ENCODE measurements around the gene MTRFR.

Gene MTRFR

DNA sequence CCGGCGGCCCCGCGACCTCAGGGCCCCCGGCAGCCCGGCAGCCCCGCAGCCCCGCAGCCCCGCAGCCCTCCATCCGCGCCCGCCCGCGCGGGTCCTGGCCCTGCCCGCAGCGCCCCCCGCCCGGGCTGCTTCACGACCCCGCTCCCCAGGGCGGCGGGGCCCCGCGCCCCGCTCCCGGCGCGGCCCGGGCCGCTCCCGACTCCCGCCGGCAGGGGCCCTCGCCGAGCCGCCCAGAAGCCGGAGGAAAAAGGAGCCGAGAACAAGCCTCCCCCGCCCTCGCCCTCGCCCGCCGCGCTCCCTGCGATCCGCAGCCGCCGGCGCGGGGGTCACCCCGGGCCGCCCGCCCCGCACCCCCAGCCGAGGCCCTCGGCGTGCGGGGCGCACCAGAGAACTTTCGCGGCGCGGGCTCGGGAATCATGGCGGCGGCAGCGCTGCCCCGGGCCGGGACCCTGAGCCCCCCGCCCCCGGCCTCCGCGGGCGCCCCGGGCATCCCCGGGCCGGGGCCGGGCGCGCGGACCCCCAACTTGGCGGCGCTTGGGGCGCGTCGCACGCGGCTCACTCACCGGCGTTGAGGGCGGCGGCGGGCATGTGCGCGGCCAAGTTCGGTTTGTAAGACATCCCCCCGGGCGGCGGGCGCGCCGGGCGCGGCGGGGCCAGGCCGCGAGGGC is 37.9 kb downstream of the MTRFR start:
- peak overlapping the region; percentile 78 for H3K4me3 ChIP-seq (ENCODE audit: control insufficient read depth, low read depth, low read length)
- no peak for DNase-seq (ENCODE audit: low read depth)
- TF ChIP-seq, protein P1, sequence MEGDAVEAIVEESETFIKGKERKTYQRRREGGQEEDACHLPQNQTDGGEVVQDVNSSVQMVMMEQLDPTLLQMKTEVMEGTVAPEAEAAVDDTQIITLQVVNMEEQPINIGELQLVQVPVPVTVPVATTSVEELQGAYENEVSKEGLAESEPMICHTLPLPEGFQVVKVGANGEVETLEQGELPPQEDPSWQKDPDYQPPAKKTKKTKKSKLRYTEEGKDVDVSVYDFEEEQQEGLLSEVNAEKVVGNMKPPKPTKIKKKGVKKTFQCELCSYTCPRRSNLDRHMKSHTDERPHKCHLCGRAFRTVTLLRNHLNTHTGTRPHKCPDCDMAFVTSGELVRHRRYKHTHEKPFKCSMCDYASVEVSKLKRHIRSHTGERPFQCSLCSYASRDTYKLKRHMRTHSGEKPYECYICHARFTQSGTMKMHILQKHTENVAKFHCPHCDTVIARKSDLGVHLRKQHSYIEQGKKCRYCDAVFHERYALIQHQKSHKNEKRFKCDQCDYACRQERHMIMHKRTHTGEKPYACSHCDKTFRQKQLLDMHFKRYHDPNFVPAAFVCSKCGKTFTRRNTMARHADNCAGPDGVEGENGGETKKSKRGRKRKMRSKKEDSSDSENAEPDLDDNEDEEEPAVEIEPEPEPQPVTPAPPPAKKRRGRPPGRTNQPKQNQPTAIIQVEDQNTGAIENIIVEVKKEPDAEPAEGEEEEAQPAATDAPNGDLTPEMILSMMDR (IDR thresholded peaks at IDR 0.05; ENCODE audit: control insufficient read depth, insufficient read depth, low read depth, low read length, missing control alignments) = peak; percentile 42

DNA sequence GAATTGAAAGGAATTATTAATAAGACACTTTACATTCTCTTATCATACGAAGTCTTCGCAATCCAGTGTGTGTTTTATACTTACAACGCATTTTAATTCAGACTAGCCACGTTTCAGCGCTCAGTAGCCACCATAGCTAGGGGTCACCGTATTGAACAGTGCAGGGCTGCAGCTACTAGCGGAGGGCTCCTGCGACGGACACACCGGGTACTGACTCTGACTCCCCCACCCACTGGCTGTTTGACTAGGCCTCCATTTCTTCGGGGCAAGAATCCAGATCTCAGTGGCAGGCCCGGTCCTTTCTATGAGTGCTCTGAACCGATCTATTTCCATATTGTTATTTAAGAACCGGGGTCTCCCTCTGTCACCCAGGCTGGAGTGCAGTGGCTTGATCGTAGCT is 39.9 kb downstream of the MTRFR start:
- no peak overlapping the region for H3K4me3 ChIP-seq (ENCODE audit: control insufficient read depth, low read depth, low read length)
- TF ChIP-seq, protein P1 (IDR thresholded peaks at IDR 0.05; ENCODE audit: control insufficient read depth, insufficient read depth, low read depth, low read length, missing control alignments) = no peak
- DNase-seq (ENCODE audit: low read depth) = no peak

DNA sequence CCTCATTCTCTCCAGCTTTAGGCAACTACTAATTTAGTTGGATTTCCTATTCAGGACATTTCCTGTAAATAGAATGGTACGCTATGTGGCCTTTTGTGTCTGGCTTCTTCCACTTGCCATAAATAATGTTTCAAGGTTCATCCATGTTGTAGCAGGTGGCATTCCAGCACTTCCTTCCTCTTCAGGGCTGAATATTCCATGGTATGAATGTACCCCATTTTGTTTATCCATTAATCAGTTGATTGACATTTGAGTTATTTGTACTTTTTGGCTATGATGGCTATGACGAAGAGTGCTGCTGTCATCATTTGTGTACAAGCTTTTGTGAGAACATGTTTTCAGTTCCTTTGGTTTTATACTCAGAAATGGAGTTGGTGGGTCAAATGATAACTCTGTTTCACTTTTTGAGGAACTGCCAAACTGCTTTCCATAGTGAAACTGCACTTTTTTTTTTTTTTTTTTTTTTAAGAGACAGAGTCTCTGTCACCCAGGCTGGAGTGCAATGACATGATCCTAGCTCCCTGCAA is 44.9 kb downstream of the MTRFR start:
- no peak for DNase-seq (ENCODE audit: low read depth)
- H3K4me3 ChIP-seq (ENCODE audit: control insufficient read depth, low read depth, low read length) = no peak overlapping the region
- TF ChIP-seq, protein P1 (IDR thresholded peaks at IDR 0.05; ENCODE audit: control insufficient read depth, insufficient read depth, low read depth, low read length, missing control alignments) = no peak

DNA sequence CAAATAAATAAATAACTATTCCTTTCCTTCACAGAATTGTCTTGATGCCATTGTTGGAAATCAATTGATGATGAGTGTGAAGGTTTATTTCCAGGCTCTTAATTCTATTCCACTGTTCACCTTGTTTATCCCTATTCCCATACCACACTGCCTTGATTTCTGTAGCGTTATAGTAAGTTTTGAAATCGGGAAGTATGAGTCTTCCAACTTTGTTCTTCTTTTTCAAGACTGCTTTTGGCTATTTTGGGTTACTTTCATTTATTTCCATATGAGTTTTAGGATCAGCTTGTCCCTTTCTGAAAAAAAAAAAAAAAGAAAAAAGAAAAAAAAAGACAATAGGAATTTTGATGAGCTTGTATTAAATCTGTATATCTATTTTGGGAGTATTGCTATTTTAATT is 47.7 kb downstream of the MTRFR start:
- no peak overlapping the region for H3K4me3 ChIP-seq (ENCODE audit: control insufficient read depth, low read depth, low read length)
- TF ChIP-seq, protein P1 (IDR thresholded peaks at IDR 0.05; ENCODE audit: control insufficient read depth, insufficient read depth, low read depth, low read length, missing control alignments) = no peak
- no peak for DNase-seq (ENCODE audit: low read depth)

DNA sequence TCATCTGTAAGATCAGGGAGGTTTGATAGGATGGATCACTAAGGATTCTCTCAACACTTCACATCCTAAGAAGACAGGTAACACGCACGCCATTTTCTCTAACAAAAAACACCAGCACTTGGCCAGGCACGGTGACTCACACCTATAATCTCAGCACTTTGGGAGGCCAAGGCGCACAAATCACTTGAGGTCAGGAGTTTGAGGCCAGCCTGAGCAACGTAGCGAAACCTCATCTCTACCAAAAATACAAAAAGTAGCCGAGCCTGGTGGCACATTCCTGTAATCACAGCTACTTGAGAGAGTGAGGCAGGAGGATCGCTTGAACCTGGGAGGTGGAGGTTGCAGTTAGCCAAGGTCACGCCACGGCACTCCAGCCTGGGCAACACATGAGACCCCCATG is 48.9 kb downstream of the MTRFR start:
- H3K4me3 ChIP-seq (ENCODE audit: control insufficient read depth, low read depth, low read length) = no peak overlapping the region
- DNase-seq (ENCODE audit: low read depth) = no peak
- TF ChIP-seq, protein P1 (IDR thresholded peaks at IDR 0.05; ENCODE audit: control insufficient read depth, insufficient read depth, low read depth, low read length, missing control alignments) = no peak

DNA sequence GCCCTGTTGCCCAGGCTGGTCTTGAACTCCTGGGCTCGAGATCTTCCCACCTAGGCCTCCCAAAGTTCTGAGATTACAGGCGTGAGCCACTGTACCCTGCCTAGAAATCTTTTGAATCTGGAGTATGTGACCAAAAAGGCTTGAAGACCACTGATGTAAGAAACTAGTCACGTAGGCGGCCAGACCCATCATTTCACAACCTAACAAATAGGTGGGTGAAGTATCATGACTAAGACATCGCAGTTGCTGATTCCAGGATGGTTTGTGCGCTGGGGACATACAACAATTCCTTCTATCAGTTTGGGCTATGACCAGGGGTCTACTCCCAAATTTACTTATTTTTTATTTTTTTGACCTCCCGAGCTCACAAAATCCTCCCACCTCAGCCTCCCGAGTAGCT is 50.2 kb downstream of the MTRFR start:
- no peak overlapping the region for H3K4me3 ChIP-seq (ENCODE audit: control insufficient read depth, low read depth, low read length)
- DNase-seq (ENCODE audit: low read depth) = no peak
- TF ChIP-seq, protein P1 (IDR thresholded peaks at IDR 0.05; ENCODE audit: control insufficient read depth, insufficient read depth, low read depth, low read length, missing control alignments) = no peak

Data from AG09309 (cell line).